AG04450 (cell line): ENCODE data around the gene PIAS1. TPM values are rescaled to one million over a fixed set of nuclear protein-coding genes. Genes with fewer than 3 reads are reported as not detected.

ENCODE experiments used
- CTCF ChIA-PET: fragments of 300-600, 350-600 bp; formaldehyde crosslinking; extraction: SDS; loops from one replicate; lab custom pipeline; 2022; ENCODE audit warnings: antibody characterized with exemption, inconsistent platforms; lab: Charles Lee
- POLR2A ChIA-PET: fragments of 350-600 bp; formaldehyde crosslinking; extraction: SDS; loops from one replicate; lab custom pipeline; 2021; ENCODE audit warnings: antibody characterized with exemption, inconsistent platforms; lab: Yijun Ruan, JAX
- DNase-seq: peaks from one replicate; pipeline ENCODE4 v3.0.0-alpha.2; 2011; ENCODE audit warnings: low read depth, low spot score
- H3K27ac ChIP-seq: one replicate; pipeline ENCODE4 v1.5.1; 2012; ENCODE audit warnings: low read depth, low read length, control low read depth
- H3K27me3 ChIP-seq: one replicate; pipeline ENCODE4 v1.6.0; 2012; ENCODE audit warnings: low read length; ENCODE audit not compliant: control insufficient read depth, insufficient read depth
- H3K4me3 ChIP-seq: 2 replicates; pipeline ENCODE4 v1.5.1; 2011; ENCODE audit warnings: mild to moderate bottlenecking, low read depth, low read length, control low read depth
- H3K9me3 ChIP-seq: 2 replicates; pipeline ENCODE4 v1.5.1; 2012; ENCODE audit warnings: low read length; ENCODE audit not compliant: control insufficient read depth, insufficient read depth
- polyA plus RNA-seq: library from polyadenylated mRNA; depleted of rRNA; stranded (reverse); fragments of >200 nt; gene quantifications from 2 replicates; pipeline ENCODE4 v1.2.3, GENCODE V29; 2011
- TF ChIP-seq, protein P1 (sequence below): IDR thresholded peaks from 2 replicates; pipeline ENCODE4 v1.5.1; 2011; ENCODE audit warnings: low read depth, low read length, control low read depth, inconsistent platforms

PIAS1 gene
- polyA plus RNA-seq, 1 experiment, result 38.9 TPM

DNA sequence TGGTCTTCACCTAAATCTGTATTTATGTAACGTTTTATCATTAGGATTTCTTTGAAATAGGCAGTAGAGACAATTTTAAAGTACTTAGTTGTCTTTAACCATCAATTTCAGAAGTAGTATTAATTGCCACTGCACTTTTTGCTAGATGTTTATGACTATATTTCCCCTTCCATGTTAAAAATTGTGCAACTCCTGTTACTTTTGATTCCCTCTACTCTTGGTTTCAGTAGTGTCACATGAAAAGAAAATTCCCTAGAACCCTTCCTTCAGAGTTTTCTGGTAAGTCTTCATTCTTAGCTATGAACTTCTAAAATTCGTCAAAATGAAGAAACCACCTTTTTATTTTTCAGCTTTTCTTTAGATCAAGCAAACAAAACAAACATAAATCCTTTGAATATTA lies 7.1 kb downstream of the PIAS1 start:
- no peak for DNase-seq
- CTCF ChIA-PET, result no interaction called here
- H3K9me3 ChIP-seq, result no peaks in the 10 kb centered on the region
- H3K4me3 ChIP-seq, result no peak overlapping the region
- POLR2A ChIA-PET, result no interaction called here
- H3K27ac ChIP-seq, result no peak overlapping the region
- TF ChIP-seq, protein P1, sequence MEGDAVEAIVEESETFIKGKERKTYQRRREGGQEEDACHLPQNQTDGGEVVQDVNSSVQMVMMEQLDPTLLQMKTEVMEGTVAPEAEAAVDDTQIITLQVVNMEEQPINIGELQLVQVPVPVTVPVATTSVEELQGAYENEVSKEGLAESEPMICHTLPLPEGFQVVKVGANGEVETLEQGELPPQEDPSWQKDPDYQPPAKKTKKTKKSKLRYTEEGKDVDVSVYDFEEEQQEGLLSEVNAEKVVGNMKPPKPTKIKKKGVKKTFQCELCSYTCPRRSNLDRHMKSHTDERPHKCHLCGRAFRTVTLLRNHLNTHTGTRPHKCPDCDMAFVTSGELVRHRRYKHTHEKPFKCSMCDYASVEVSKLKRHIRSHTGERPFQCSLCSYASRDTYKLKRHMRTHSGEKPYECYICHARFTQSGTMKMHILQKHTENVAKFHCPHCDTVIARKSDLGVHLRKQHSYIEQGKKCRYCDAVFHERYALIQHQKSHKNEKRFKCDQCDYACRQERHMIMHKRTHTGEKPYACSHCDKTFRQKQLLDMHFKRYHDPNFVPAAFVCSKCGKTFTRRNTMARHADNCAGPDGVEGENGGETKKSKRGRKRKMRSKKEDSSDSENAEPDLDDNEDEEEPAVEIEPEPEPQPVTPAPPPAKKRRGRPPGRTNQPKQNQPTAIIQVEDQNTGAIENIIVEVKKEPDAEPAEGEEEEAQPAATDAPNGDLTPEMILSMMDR, result no peak
- no peaks in the 10 kb centered on the region for H3K27me3 ChIP-seq

DNA sequence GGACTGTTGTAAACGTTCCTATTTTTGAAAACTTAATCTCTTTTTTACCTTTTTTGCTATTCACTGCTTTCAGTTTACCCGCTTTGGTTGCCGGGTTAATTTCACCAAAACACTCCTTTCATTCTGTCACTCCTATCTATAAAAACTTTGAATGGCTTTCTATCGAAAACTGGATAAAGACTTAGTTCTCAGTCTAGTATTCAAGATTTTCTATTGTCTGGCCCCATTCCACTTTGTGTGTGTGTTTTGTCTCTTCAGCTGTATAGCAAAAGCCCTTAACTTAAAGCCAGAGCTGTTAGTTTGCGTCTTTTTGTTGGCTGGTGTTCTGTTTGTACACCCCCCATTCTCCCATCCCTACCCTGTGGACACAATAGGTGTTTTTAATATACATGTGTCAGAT lies 7.5 kb downstream of the PIAS1 start:
- H3K9me3 ChIP-seq, result no peaks in the 10 kb centered on the region
- H3K27me3 ChIP-seq, result no peaks in the 10 kb centered on the region
- CTCF ChIA-PET, result interaction anchor here (0.6 kb wide), 1 partner anchor 209 kb away, joined by 3 read pairs; no protein-coding TSS in a partner anchor
- no peak overlapping the region for H3K27ac ChIP-seq
- POLR2A ChIA-PET, result no interaction called here
- no peak overlapping the region for H3K4me3 ChIP-seq
- TF ChIP-seq, protein P1, result no peak
- no peak for DNase-seq

DNA sequence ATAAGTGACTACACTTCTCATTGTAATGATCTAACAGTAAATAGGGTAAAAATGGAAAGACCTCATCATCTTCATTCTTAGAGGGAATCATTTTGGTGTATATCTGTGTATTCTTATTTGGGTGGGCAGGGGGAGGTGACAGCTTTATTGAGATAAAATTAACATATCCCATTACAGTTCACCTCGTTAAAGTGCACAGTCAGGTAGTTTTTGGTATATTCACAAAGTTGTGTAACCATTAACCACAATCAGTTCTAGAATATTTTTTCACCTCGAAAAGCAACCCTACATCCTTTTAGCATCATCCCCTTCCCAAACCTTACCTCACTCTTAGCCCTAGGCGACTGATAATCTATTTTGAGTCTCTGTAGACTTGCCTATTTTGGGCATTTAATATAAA lies 8.1 kb downstream of the PIAS1 start:
- TF ChIP-seq, protein P1, result no peak
- H3K27ac ChIP-seq, result no peak overlapping the region
- no peaks in the 10 kb centered on the region for H3K27me3 ChIP-seq
- no peak overlapping the region for H3K4me3 ChIP-seq
- no peaks in the 10 kb centered on the region for H3K9me3 ChIP-seq
- DNase-seq, result no peak
- POLR2A ChIA-PET, result no interaction called here
- CTCF ChIA-PET, result interaction anchor here (0.6 kb wide), 1 partner anchor 210 kb away, joined by 3 read pairs; no protein-coding TSS in a partner anchor

DNA sequence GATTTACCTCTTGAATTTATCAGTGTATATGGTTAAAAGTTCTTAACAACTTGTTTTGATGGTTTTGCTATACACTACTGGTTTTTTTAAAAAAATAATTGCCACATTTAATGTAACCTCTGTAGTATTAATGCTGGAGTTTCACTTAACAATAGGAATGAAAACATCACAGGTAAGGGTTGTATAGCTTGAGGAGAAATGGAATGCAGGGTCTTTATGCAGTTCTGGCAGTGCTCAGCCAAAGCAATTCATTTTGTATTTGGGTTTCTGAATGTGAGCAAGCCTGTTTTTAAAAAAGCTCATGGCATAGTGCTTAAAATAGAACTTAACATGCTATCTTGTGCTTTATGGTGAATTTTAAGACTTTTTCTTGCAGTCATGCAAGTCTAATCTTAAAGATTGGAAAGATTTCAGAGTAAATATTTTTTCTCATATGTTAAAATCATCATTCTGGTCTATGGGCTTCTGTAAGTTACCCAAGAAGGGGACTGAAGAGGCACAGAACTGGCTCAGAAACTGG lies 8.9 kb downstream of the PIAS1 start:
- no peak for DNase-seq
- no peaks in the 10 kb centered on the region for H3K27me3 ChIP-seq
- no peaks in the 10 kb centered on the region for H3K9me3 ChIP-seq
- no peak overlapping the region for H3K27ac ChIP-seq
- CTCF ChIA-PET, result interaction anchor here (0.5 to 1.4 kb wide), 2 partner anchors 13 to 200 kb away, joined by 5 to 6 read pairs; no protein-coding TSS in a partner anchor
- POLR2A ChIA-PET, result no interaction called here
- TF ChIP-seq, protein P1, result no peak
- no peak overlapping the region for H3K4me3 ChIP-seq

DNA sequence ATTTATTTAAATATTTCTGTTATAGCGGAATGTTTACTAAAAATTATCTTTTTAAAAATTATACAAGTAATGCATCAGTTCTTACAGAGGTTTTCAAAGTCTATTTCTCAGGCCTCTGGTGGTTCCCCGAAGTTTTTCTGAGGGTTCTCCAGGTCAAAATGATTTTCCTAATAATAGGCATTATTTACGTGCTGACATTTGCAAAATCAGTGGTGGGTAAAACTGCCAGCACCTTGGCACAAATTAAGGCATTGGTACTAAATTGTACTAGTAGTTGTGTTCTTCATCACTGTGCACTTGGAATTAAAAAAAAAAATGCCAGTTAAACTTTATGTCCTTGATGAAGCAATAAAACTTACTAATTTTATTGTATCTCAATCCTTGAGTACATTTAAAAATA lies 9.5 kb downstream of the PIAS1 start:
- DNase-seq, result no peak
- H3K9me3 ChIP-seq, result no peaks in the 10 kb centered on the region
- no peak overlapping the region for H3K4me3 ChIP-seq
- ChIA-PET POLR2A (no interaction called here), CTCF (interaction anchor here (1.4 kb wide), 1 partner anchor 201 kb away, joined by 5 read pairs; no protein-coding TSS in a partner anchor)
- TF ChIP-seq, protein P1, result no peak
- no peak overlapping the region for H3K27ac ChIP-seq
- H3K27me3 ChIP-seq, result no peaks in the 10 kb centered on the region
